ENCODE measurements around the gene KHDC4. TPM values are rescaled to one million over a fixed set of nuclear protein-coding genes. Genes with fewer than 3 reads are reported as not detected.

KHDC4 gene
- total RNA-seq, 1 donor from 2014 or later = 22.0 TPM

DNA sequence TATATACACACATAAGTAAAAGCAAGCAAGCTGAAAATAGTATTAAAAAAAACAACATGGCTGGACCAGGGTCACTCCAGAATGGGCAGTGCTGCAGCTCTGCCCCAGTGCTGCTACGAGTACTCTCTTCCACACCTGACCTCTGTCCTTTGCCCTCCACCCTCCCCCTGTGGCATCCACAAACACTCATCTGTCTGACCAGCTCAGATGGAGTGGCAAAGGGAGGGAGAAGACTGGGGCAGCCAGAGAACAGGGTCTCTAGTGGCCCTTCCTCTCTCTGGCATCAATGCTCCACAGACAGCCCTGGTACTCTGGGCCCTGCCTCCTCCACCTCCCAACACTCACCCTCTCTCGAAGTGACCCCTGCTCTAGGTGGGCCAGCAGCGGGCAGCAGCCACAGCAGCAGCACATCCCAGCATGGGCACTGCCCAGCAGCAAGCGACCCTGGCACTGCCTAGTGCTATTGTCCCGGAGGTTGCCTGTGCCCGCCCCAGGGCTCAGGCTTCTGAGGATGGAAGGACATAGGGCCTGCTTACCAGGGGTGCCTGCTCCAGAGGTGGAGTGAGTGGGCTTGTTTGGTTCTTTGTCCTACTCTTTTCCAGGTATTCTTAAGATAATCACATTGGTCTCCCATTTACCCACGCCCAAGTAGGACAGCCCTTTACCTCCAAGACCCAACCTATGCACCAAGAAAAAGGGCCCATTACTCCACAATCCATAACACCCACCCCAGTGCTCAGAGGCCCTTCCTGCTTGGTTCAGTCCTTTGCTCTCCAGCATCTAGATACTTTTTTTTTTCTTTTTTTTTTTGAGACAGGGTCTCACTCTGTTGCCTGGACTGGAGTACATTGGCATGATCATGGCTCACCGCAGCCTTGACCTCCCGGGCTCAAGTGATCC, 37.9 kb upstream of the KHDC4 start:
- intact Hi-C loops (cut with DNase I) = no loop called here
- ATAC-seq (no peak), DNase-seq (ENCODE audit: missing footprints) (no peak)

DNA sequence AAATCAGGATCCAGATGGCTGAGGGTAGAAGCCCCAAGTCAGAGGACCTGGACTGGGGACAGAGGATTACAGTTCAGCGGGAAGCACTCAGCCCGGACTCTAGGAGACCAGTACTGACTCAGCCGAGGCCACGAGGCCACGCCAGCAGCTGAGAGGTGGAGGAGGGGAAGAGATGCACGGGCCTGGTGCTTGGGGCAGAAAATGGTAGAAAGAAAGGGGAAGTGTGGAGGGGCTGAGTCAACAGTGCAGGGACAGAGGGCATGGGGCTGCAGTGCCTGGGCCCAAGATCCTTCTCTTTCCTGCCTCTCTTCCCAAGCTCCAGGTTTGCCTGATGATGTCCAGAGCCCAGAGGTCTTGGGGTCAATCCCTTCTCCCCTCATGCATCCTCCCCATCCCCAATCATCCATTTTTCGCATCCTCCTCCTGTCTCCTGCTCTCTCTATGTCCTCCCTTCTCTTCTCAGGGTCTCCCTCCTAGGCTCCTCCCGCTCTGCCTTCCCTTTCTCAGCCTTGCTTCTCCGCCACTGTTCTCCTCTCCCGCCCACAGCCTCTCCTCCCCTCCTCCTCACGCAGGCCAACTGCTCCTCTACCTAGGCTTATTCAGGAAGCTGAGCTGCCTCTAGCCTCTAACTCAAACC, 36.4 kb upstream of the KHDC4 start:
- DNase-seq (ENCODE audit: missing footprints) (peak; percentile 92), ATAC-seq (peak; percentile 74)
- intact Hi-C loops (cut with DNase I) = no loop called here

DNA sequence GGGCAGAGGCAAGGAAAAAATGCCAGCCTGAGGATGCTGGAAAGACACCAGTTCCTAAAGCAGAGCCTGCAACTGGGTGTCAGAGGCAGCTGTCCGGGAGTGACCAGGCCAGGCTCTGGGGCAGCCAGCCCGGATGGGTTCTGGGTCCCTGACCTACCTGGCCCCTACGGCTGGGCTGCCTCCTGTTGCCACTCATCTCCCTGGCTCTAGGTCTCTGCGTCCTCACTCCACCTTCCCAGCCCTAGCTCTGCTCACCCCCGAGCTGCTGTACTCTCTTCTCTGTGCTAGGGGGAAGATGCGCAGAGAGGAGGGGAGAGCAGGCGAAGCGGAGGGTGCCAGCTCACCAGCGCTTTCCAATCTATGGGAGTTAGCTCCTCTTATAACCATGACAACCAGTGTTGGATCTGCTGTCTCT, 35.2 kb upstream of the KHDC4 start:
- ATAC-seq (no peak), DNase-seq (ENCODE audit: missing footprints) (peak; percentile 53)
- intact Hi-C loops (cut with DNase I) = no loop called here

DNA sequence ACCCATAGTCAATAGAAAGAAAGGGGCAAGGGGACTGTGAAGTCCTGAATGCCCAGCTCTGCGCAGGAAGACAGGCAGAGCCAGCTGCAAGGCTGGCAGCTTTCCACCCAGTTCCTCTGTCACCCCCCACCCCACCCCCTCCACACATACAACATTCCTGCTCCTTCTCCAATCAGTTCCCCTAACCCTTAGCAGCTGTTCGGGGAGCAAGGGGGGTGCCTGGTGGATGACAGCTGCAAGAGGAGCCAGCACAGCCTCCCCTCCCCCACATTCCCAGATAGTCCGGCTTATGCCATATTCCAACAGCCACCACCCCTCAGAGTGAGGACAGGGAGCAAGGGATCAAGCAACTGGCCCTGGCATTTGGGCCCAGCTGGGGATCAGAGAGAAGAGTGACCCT, 34.5 kb upstream of the KHDC4 start:
- ATAC-seq = peak; percentile 24
- intact Hi-C loops (cut with DNase I) = no loop called here
- peak; percentile 66 for DNase-seq (ENCODE audit: missing footprints)

DNA sequence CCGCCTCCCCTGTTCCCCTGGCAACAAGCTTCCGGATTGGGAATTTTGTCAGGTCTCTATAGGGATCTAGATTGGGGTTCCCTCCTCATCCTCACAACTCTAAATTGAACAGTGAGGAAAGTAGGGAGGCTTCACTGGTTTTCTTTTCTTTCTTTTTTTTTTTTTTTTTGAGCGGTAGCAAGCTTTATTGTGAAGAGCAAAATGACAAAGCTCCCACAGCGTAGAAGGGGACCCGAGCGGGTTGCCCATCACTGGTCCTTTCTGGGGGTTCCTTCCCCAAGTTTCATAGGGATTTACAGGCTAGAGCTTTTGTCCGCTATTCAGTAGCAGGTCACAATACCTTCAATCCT, 33.8 kb upstream of the KHDC4 start:
- DNase-seq (ENCODE audit: missing footprints) (no peak), ATAC-seq (no peak)
- intact Hi-C loops (cut with DNase I) = no loop called here

DNA sequence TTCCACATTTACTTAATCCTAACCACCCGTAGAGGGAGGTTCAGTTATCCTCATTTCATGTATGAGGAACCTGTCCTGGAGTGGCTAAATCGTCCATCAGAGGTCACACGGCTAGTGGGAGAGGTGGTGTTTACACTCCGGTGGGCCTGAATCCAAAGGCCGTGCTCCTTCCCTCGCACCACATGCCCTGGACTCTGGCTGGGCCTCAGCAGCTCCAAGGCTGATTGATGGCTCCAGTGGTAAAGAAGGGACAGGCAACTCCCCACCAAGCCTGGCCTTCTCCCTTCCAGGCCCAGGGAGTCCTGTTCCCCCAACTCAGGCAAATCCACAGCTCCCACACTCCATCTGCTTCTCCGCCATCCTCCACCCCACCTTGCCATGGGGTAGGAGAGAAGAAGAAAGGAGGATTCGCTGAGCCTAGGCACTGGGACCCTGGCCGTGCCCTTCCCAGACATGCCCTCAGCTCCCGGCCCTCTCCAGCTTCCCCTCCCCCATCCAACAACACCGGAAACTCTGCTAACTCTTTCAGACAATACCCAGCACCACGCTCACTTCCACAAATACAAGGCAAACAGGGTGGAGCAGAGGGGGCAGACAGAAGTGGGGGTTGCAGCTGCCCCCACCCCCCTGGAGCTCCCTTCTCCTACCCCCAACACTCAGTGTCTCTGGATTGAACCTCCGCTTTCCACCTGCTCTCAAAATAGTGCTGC, 33.3 kb upstream of the KHDC4 start:
- DNase-seq (ENCODE audit: missing footprints) (no peak), ATAC-seq (peak; percentile 26)
- intact Hi-C loops (cut with DNase I) = no loop called here

DNA sequence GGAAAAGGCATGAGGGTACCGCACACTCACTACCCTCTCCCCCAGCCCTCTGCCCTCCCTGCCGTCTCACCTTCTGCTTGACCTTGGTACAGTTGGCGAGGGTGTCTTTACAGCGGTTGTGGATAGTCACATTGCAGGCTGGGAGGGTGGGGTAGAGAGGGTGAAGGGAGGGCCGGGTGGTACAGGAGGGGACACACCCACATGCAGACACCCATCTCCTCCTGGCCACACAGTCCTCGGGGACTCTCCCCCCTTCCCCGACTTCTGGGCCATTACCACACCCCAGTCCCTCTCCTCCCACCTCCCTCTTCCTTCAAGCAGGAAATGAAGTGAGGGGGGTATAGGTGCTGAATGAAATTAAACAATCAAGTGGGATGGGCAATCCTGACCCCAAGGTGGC, 32.5 kb upstream of the KHDC4 start:
- intact Hi-C loops (cut with DNase I) = no loop called here
- peak; percentile 17 for ATAC-seq
- DNase-seq (ENCODE audit: missing footprints) = no peak

DNA sequence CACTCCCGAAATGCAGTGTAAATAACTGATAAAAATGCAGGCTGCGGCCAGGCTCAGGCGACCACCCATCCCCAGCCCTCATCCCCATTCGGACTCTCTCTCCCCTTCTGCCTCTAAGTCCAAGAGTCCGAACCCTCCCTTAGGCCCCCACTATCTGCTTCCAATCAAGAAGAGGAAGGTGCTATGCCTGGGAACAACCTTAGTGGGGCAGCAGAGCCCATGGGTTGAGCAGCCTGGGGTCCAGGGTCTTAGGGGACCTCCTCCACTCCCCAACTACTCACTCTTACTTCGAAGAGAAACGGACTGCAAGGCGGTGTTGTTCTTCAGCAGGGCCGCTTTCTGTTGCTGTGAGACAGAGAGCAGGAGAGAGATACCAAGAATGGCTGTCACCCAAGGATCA, 31.9 kb upstream of the KHDC4 start:
- intact Hi-C loops (cut with DNase I) = no loop called here
- DNase-seq (ENCODE audit: missing footprints) (no peak), ATAC-seq (no peak)

DNA sequence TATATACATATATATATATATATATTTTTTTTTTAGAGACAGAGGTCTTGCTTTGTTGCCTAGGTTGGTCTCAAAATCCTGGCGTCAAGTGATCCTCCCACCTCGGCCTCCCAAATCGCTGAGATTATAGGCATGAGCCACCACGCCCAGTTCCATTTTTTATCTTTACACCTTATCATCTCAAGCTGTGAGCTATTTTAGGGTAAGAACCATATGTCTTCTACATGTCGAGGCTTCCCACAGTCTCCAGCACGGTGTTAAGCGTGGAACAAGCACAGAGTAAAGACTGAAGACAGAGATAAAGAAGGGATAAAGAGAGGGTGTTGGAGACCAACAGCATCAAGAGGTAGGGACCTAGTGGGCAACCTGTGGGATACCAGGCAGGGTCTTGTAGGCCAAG, 30.0 kb upstream of the KHDC4 start:
- DNase-seq (ENCODE audit: missing footprints) = no peak
- no peak for ATAC-seq
- intact Hi-C loops (cut with DNase I) = no loop called here

DNA sequence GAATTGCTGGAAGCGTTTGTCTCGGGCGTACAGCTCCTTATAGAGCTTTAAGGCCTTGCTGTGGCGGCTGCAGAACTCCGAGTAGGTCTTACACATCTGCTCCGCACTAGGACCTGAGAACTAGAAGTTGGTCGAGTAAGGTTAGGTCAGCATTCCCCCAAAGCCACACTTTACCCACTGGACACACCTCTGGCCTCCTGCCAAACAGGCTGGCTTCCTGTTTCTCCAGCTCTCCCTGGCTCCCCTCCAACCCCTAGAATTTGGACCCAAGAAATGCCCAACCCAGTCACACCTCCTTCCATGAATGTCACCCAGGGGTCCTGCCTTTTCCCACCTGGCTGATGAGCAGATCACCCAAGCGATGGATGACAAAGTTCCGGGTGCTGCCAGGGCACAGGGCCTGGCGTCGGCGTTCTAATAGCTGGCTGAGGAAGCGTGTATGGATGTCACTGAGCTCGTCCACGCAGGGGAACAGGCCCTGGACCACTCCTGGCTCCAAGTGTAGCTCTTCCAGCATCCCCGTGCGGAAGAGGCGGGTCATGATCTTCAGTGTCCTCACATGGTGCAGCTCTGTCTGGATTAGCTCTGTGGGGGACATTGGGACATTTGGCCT, 28.5 kb upstream of the KHDC4 start:
- no peak for ATAC-seq
- intact Hi-C loops (cut with DNase I) = loop anchor here (2.0 kb wide), 2 partner anchors 16 to 22 kb away; partner anchors contain the start of genes ARHGEF2 and RXFP4

DNA sequence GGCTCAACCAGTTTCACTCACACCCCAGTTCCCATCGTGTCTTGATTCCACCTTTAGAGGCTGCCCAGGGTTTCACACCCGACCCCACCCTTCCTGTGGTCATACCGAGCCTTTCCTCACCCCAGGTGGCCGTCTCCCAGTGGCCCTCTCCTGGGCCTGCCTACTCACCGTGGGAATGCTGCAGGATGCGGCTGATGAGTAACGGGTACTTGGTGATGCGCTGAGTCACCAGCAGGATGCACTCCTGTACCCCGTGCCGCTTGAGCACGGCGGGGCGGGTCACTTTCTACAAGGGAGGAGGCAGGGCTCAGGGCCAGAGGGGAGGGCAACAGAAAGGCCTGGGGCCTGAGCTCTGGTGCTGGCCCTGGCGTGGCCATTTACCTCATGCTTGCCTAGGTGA, 27.7 kb upstream of the KHDC4 start:
- peak; percentile 39 for ATAC-seq
- DNase-seq (ENCODE audit: missing footprints) = peak; percentile 83
- intact Hi-C loops (cut with DNase I) = loop anchor here (2.0 kb wide), 2 partner anchors 17 to 21 kb away; partner anchors contain the start of genes ARHGEF2 and RXFP4

More for the DNA sequence above, 28.5 kb upstream of the KHDC4 start:
- peak; percentile 76 for DNase-seq (ENCODE audit: missing footprints)

DNA sequence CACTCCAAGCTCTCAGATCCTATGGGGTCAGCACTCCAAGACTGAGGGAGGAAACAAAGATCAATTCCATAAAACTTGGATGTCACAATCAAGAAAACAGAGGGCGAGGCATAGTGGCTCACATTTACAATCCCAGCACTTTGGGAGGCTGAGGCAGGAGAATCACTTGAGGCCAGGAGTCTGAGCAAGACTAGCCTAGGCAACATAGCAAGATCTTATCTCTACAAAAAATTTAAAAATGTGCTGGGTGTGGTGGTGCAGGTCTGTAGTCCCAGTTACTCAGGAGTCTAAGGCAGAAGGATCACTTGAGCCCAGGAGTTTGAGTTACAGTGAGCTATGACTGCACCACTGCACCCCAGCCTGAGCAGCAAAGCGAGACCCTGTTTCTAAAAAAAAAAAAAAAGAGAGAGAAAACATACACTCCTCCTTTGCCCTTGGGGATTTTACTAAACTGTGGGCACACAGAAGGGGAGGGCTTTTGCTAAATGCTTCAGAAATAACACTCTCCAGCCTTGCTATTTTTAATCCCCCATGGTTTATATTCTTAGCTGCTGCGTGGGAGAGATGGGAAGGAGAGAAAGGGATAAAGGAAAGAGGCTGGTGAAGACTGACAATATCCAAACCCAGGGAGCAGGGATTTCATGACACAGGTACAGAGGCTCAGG, 26.0 kb upstream of the KHDC4 start:
- ATAC-seq (no peak), DNase-seq (ENCODE audit: missing footprints) (no peak)
- intact Hi-C loops (cut with DNase I) = no loop called here

DNA sequence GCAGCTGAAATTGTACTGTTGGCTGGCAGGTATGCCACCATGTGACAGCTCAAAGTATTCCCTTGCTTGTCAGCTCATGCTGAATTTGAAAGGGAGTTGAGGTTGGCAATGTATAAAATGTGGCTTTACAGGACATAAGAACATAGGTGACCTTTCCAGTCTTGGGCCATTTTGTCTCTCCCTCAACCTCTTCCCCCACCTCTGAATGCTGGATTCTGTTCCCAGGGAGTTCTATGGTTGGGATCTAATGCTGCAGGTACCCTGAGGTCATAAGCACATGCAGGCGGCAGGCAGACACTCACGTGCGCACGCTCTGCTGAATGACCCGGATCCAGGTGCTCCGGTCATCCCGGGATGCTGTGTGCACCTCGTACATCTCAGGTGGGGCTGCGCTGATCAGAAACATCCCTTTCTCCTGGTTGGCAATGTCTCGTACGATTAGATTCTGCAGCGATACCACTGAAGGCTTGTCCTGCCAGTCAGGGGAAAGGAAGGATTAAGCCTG, 23.2 kb upstream of the KHDC4 start:
- DNase-seq (ENCODE audit: missing footprints) = no peak
- intact Hi-C loops (cut with DNase I) = loop anchor here (5.0 kb wide), 1 partner anchor 35 kb away; no protein-coding TSS in a partner anchor
- ATAC-seq = no peak

DNA sequence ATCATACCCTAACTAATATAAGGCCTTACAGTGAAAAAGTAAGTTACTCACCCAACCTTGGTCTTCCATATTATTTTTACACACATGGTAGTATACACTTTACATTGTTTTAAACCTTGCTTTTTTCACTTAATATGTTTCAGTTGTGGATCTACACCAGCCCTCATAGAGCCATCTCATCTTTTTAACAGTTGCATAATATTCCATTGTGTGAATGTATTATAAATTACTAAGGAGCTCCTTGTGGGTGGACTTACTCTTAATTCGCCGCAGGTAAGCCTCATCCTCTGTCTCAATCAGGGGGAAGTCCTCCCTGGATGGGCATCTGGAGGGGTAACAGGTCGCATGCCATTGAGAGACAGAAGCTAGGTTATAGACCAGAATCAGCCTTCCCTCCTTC, 20.4 kb upstream of the KHDC4 start:
- intact Hi-C loops (cut with DNase I) = loop anchor here (5.0 kb wide), 1 partner anchor 38 kb away; no protein-coding TSS in a partner anchor
- ATAC-seq (no peak), DNase-seq (ENCODE audit: missing footprints) (no peak)

DNA sequence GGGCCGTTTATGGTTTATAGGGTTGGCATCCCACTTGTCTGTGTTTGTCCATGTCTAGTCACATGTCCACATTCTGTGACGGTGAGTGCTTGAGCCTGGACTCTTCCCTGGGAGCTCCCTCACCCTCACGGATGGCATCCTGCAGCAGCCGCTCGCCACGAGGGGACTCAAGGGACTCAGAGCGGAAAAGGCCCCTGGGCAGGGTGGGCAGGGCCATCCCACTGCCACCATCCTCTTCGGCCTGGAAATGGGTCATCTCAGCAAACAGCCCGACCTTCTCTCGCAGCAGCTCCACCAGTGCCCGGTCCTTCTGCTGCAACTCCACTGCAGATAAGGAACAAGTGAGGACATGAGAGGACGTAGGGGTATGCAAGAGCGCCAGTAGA, 18.3 kb upstream of the KHDC4 start:
- DNase-seq (ENCODE audit: missing footprints) = no peak
- no peak for ATAC-seq
- intact Hi-C loops (cut with DNase I) = no loop called here

DNA sequence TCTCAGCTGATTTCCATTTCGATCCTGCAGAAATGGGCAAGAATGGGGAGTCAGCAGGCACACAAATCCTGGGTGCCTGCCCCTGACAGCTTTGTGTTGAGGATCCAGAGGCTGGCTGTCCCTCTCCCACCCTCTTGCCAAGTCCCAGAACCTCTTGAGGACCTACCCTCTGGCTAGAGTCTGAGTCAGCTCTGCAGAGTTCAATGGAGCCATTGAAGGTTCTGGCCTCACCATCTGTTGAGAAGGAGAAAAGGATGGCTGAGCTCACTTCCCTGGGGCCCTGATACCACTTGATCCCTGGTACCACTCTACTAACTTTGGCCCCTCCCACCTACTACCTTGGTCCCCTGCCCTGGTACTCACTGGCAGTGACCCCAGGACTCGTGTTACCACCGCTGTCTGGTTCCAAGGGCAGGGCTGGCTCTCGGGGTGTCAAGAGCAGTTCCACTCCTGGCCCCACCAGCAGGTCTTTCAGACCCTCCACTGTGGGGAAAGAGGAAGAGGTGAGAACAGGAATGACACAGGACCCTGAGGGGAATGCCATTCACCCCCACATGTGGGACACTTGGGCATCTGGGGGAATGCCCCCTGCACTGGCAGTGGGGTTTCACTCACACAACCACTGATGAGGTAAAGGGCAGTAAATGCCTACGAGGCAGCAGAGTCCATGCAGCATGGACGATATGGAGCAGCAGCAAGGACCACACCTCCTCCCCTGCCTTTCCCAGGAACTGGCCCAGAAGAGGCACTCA, 17.7 kb upstream of the KHDC4 start:
- DNase-seq (ENCODE audit: missing footprints) (no peak), ATAC-seq (no peak)
- intact Hi-C loops (cut with DNase I) = no loop called here

DNA sequence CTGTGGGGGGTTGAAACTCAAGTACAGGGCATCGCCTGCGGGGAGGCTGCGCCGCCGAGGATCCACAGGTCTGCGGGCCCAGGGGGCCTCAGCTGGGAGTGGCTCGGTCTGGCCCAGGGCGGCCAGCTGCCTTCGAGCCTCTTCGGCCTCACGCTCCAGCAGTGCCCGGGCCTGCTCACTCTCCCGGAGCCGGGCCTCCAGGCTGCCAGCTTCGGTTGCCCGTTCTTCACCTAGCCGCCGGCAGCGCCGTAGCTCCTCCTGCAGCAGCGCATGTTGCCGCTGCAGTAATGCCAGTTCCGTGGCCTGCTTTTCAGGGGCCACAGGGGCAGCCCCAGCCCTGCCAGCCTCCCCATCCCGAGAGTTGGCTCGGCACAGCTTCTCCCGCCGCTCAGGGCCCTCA, 16.6 kb upstream of the KHDC4 start:
- DNase-seq (ENCODE audit: missing footprints) (no peak), ATAC-seq (no peak)
- intact Hi-C loops (cut with DNase I) = no loop called here

DNA sequence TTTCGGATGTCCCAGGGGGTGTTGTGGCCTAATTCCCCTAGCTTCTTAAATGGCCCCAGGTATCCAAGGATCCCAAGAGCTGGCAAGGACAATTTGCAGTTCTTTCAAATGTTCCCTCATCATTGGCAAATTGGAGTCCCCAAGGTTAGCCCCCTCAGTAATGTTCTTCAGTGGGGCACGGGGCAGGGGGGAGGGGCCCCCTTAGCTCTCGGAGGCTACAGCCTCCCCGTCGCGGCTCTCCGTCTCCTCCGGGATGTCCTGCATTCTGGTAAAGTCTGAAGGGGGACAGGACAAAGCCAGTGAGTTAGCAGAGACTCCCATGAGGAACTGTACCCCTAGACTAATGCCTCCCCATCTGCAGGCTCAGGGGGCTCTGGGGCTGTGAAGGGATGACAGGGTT, 13.5 kb upstream of the KHDC4 start:
- no peak for DNase-seq (ENCODE audit: missing footprints)
- intact Hi-C loops (cut with DNase I) = no loop called here
- no peak for ATAC-seq
